ENCODE results near the gene LDLRAP1.

The LDLRAP1 gene

DNA sequence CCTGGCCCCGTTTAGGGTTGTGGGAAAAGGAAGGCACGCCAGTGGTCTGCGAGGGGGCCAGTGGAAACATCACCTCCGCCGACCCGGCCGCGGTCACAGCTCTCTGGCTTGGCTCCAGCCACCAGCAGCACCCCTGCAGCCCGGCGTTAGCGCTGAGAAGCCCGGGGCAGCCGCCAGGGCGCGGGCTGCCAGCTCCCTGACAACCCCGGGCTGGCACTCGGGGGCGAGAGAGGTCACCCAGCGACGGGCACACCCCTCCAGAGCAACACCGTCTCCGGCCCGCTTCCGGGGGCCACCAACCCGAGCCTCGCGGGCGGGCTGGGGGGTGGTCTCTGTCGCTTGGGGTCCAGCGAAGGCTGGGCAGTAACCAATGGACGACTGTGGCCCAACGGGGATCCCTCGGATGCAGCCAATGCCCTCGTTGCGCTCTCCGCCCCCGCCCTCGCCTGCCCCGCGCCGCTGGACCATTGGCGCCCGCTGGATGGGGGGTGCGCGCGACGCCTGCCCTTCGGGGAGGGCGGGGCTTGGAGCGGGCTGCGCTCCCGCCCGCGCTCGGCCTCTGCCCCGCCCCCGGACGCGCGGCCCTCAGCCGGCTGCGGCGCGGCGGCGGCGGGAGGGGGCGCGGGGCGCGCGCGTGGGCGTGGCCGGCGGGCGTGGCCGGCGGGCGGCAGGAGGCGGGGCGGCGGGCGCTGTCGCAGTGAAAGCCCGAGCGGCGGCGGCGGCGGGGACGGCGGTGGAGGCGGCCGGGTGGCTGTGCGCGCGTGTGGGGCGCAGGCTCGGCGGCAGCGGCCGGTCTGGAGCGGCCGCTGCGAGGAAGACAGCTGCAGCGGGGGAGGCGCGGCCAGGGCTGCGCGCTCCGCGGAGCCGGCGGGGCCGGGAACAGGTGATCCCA, 72.9 kb downstream of the LDLRAP1 start, which contains the start of gene MAN1C1:
Gene MAN1C1, plus strand, starts transcription at position 697 of the 892 bp plus-strand sequence. CDS start 1,007 bp downstream, outside the sequence.
- TF ChIP-seq, protein P1, sequence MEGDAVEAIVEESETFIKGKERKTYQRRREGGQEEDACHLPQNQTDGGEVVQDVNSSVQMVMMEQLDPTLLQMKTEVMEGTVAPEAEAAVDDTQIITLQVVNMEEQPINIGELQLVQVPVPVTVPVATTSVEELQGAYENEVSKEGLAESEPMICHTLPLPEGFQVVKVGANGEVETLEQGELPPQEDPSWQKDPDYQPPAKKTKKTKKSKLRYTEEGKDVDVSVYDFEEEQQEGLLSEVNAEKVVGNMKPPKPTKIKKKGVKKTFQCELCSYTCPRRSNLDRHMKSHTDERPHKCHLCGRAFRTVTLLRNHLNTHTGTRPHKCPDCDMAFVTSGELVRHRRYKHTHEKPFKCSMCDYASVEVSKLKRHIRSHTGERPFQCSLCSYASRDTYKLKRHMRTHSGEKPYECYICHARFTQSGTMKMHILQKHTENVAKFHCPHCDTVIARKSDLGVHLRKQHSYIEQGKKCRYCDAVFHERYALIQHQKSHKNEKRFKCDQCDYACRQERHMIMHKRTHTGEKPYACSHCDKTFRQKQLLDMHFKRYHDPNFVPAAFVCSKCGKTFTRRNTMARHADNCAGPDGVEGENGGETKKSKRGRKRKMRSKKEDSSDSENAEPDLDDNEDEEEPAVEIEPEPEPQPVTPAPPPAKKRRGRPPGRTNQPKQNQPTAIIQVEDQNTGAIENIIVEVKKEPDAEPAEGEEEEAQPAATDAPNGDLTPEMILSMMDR (IDR thresholded peaks at IDR 0.05; ENCODE audit: borderline replicate concordance, insufficient read depth, low read depth, low read length): peak; percentile 47
- peak within 1 kb of the TSS; percentile 65 for H3K4me3 ChIP-seq (ENCODE audit: low read depth, low read length)

DNA sequence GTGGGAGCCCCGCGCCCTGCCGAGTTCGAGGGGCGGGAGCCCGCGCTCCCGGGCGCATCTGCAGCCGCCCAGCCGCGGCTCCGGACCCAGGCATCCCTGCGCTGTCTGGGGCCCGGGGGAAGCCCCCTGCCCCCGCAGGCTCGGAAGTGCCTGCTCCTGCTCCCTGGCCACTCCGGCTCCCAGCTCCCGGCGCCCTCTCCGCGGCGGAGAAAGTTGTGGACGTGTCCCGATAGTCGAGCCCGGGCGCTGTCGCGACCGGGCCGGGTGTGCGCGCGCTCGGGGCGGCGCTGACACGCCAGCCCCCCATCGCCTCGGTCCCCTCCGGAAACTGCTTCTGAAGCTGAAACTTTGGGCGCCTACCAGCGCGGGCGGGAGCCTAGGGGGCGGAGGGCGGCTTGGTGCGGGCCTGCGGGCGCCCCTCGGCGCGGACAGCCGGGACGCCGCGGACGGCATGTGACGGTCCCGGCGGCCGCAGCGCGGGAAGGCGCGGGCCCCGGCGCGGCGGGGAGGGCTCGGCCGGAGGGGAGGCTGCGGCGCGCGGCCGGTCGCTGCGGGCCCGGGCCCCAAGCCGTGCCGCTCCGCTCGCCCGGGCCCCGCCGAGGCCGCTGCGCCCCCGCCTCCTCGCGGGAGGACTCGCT, 73.7 kb downstream of the LDLRAP1 start:
- peak overlapping the region; percentile 65 for H3K4me3 ChIP-seq (ENCODE audit: low read depth, low read length)
- TF ChIP-seq, protein P1 (IDR thresholded peaks at IDR 0.05; ENCODE audit: borderline replicate concordance, insufficient read depth, low read depth, low read length): no peak

DNA sequence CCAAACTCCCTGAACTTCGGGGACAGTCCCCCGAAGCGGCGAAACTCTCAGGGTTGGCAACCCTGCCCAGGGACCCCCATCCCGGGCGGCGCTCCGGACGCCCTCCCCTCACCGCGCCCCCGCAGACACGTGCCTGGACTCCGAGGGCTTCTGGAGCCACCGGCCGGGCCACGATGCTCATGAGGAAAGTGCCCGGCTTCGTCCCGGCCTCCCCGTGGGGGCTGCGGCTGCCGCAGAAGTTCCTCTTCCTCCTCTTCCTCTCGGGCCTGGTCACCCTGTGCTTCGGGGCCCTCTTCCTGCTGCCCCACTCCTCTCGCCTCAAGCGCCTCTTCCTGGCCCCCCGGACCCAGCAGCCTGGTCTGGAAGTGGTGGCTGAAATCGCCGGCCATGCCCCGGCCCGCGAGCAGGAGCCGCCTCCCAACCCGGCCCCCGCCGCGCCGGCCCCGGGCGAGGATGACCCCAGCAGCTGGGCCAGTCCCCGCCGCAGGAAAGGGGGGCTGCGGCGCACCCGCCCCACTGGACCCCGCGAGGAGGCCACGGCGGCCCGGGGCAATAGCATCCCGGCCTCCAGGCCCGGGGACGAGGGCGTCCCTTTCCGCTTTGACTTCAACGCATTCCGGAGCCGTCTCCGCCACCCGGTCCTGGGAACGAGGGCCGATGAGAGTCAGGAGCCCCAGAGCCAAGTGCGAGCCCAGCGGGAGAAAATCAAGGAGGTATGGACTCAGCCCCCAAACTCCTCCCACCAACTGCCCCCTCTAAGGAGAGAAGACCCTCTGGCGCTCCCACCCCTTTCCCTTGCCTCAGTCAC, 74.4 kb downstream of the LDLRAP1 start:
- TF ChIP-seq, protein P1 (IDR thresholded peaks at IDR 0.05; ENCODE audit: borderline replicate concordance, insufficient read depth, low read depth, low read length): no peak

DNA sequence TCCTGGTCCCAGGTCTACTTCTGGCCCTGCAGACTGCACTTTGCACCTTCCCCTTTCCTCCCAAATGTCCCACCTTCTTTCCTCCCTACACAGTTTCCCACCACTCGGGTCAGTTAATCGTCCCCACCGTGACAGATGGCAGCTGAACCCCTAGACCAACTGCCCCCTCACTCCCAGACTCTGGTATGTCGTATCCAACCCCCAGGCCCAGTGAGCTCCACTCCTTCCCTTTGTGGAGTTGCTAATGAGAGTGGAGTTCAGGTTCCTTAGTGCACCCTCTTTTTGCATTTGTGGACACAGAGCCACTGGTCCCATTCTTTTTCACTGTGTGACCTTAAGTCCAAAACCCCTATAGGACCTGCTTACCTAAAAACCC, 75.0 kb downstream of the LDLRAP1 start:
- TF ChIP-seq, protein P1 (IDR thresholded peaks at IDR 0.05; ENCODE audit: borderline replicate concordance, insufficient read depth, low read depth, low read length): no peak
- no peak overlapping the region for H3K4me3 ChIP-seq (ENCODE audit: low read depth, low read length)

More for the DNA sequence above, 74.4 kb downstream of the LDLRAP1 start:
- H3K4me3 ChIP-seq (ENCODE audit: low read depth, low read length): peak overlapping the region; percentile 35

Measured in GM12875 (cell line).